ENCODE measurements around the gene FERMT3.

DNA sequence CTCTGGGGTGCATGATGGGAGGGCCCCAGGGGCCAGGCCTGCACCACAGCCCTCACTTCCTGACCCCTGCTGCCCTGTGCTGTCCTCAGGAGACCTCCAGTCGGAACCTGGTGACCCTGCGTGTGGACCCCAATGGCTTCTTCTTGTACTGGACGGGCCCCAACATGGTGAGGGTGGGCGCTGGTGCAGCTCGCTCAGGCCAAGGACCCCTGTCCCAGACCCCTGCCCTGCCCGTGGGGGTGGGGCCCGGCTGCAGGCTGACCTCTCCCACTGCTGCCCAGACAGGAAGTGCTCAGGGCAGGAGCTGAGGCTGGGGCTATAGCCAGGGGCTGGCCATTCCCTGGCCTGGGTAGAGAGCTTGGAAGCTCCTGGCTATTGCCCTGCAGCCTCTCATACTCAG is 47.8 kb downstream of the FERMT3 start:
- no peak for TF ChIP-seq CBX2 (IDR thresholded peaks at IDR 0.05; ENCODE audit: low read depth, low read length)
- no peak for TF ChIP-seq CBX2 (CRISPR knock-in tag; IDR thresholded peaks at IDR 0.05; ENCODE audit: low read depth)
- TF ChIP-seq, protein P1, sequence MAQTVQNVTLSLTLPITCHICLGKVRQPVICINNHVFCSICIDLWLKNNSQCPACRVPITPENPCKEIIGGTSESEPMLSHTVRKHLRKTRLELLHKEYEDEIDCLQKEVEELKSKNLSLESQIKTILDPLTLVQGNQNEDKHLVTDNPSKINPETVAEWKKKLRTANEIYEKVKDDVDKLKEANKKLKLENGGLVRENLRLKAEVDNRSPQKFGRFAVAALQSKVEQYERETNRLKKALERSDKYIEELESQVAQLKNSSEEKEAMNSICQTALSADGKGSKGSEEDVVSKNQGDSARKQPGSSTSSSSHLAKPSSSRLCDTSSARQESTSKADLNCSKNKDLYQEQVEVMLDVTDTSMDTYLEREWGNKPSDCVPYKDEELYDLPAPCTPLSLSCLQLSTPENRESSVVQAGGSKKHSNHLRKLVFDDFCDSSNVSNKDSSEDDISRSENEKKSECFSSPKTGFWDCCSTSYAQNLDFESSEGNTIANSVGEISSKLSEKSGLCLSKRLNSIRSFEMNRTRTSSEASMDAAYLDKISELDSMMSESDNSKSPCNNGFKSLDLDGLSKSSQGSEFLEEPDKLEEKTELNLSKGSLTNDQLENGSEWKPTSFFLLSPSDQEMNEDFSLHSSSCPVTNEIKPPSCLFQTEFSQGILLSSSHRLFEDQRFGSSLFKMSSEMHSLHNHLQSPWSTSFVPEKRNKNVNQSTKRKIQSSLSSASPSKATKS (CRISPR knock-in tag; IDR thresholded peaks at IDR 0.05), result no peak
